Natural killer cell (primary cell): ENCODE results near the gene FBXO4. TPM values are rescaled to one million over a fixed set of nuclear protein-coding genes. Genes with fewer than 3 reads are reported as not detected.

Experiments
- ATAC-seq, 3 donors: fragments of 150-1000 bp in 2 of 3; fragments of 200-7000 bp in 1 of 3; cut with Tn5 transposase; 1 replicate in 1 of 3; 2 replicates in 2 of 3; pipeline ENCODE4 v1.10.0; 2021; ENCODE audit warnings: mild to moderate bottlenecking in 2 of 3, moderate library complexity in 2 of 3
- DNase-seq, 2 donors: peaks; one replicate each; pipeline versions ENCODE4 v3.0.0 to v3.0.0-alpha.2; 2013 to 2021; ENCODE audit warnings: mixed read lengths in 1 of 2
- H3K27ac ChIP-seq: one replicate; pipeline ENCODE4 v1.5.1; 2013; ENCODE audit warnings: mild to moderate bottlenecking, low read length
- H3K27me3 ChIP-seq: one replicate; pipeline ENCODE4 v1.6.1; 2013; ENCODE audit warnings: low read length; ENCODE audit not compliant: control insufficient read depth, insufficient read depth
- H3K36me3 ChIP-seq: one replicate; pipeline ENCODE4 v1.6.1; 2013; ENCODE audit warnings: low read length; ENCODE audit not compliant: control insufficient read depth, insufficient read depth
- H3K4me1 ChIP-seq: one replicate; pipeline ENCODE4 v1.6.1; 2013; ENCODE audit warnings: low read length; ENCODE audit not compliant: control insufficient read depth, insufficient read depth
- H3K4me3 ChIP-seq: one replicate; pipeline ENCODE4 v1.5.1; 2013; ENCODE audit warnings: low read length
- H3K9me3 ChIP-seq: one replicate; pipeline ENCODE4 v1.6.1; 2013; ENCODE audit warnings: low read length; ENCODE audit not compliant: control insufficient read depth, insufficient read depth
- H3K27ac Mint-ChIP-seq, 2 donors: one replicate each; pipeline ENCODE4 v1.8.0; 2022; ENCODE audit warnings: mild to moderate bottlenecking in 2 of 2, mixed read lengths in 2 of 2, moderate library complexity in 1 of 2
- H3K27me3 Mint-ChIP-seq, 2 donors: one replicate each; pipeline ENCODE4 v1.8.0; 2022; ENCODE audit warnings: low read depth in 2 of 2, mixed read lengths in 2 of 2
- H3K36me3 Mint-ChIP-seq: one replicate; pipeline ENCODE4 v1.8.0; 2022; ENCODE audit warnings: mixed read lengths
- H3K4me1 Mint-ChIP-seq, 2 donors: one replicate each; pipeline ENCODE4 v1.8.0; 2022; ENCODE audit warnings: mixed read lengths in 2 of 2
- H3K4me3 Mint-ChIP-seq: one replicate; pipeline ENCODE4 v1.8.0; 2022; ENCODE audit warnings: mild to moderate bottlenecking, moderate library complexity, mixed read lengths
- H3K9me3 Mint-ChIP-seq, 2 donors: one replicate each; pipeline ENCODE4 v1.8.0; 2022; ENCODE audit warnings: mixed read lengths in 2 of 2
- WGBS: methylation state at CpG from one replicate; pipeline ENCODE4 v1.1.7; 2013; ENCODE audit warnings: missing lambda C conversion rate; ENCODE audit not compliant: insufficient coverage; 5-methylcytosine and 5-hydroxymethylcytosine counted together
- intact Hi-C: fragments of 100-400 bp; cut with micrococcal nuclease; formaldehyde crosslinking; loops from one replicate; pipeline ENCODE4 v1.14.2; 2022
- total RNA-seq, 4 donors: library from RNA; stranded (reverse); fragments of 120-200 nt in 1 of 4; gene quantifications; one replicate each; pipeline versions ENCODE4 v1.2.3 to v1.2.4, GENCODE V29; 2013 to 2022
- TF ChIP-seq, protein P1 (sequence below): fragments of 200-600 bp; IDR thresholded peaks from one replicate; pipeline ENCODE4 v1.8.0; 2022; ENCODE audit warnings: antibody characterized with exemption

The FBXO4 gene
- total RNA-seq, 3 donors from 2014 or later (not counting 1 experiment from before 2014, with no cell fraction given) = 13.2 to 14.9 (median 13.4) TPM

DNA sequence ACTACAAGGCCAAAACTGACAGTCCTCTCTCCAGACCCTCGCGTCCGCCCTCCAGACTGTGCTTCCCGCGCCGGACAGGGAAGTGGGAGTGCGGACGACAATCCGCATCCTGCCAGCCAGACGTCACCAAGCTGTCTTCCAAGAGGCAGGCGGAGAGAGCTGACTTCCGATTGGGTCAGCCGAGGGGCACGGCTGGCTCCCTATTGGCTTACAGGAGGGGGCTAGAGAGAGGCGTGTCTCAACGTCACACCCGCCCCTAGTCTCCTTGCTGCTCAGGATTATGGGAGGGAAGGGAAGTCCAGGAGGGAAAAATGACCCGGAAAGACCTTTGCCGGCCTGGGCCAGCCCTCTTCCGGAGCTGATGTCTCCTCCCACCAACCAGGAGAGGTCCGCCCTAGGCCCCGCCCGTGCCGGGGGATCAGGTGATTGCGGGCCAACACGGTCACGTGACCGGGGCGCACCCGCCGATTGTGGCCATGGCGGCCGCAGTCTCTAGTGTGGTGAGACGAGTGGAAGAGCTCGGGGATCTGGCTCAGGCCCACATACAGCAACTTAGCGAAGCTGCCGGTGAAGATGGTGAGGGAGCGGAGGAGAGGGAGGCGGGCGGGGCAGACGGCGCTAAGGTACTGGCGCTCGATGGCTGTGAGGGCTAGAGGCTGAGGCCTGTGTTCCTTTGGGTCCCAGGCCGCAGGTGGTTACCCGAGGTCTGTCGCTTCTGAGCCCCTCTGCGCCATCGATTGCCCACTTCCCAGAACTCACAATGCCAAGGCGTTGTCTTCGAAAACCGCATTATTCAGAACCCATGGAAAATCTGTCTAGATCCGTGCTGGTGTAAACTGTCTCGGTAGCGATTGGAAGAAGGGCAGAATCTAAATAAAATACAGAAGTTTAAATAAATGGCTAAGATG, 20.9 kb upstream of the FBXO4 start, which contains the start of gene RIMOC1:
TSS of gene RIMOC1 (plus strand) at position 453 of the 908 bp plus-strand sequence. CDS start at position 477, 24 bp downstream.
- no peaks in the 10 kb centered on the region for H3K27me3 ChIP-seq
- peaks cover 10% of the 10 kb centered on the region for H3K4me1 ChIP-seq
- WGBS = under 1% methylated on average over 55 of the region's 55 CpGs
- TF ChIP-seq, protein P1, sequence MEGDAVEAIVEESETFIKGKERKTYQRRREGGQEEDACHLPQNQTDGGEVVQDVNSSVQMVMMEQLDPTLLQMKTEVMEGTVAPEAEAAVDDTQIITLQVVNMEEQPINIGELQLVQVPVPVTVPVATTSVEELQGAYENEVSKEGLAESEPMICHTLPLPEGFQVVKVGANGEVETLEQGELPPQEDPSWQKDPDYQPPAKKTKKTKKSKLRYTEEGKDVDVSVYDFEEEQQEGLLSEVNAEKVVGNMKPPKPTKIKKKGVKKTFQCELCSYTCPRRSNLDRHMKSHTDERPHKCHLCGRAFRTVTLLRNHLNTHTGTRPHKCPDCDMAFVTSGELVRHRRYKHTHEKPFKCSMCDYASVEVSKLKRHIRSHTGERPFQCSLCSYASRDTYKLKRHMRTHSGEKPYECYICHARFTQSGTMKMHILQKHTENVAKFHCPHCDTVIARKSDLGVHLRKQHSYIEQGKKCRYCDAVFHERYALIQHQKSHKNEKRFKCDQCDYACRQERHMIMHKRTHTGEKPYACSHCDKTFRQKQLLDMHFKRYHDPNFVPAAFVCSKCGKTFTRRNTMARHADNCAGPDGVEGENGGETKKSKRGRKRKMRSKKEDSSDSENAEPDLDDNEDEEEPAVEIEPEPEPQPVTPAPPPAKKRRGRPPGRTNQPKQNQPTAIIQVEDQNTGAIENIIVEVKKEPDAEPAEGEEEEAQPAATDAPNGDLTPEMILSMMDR = no peak
- peak within 1 kb of the TSS; percentile 59 for H3K4me3 ChIP-seq
- peaks cover 20% of the 10 kb centered on the region for H3K36me3 ChIP-seq
- peaks cover 6 to 11% of the 10 kb centered on the region in 2 donors for H3K27me3 Mint-ChIP-seq
- H3K27ac Mint-ChIP-seq = peak within 1 kb of the TSS; percentile 99
- ATAC-seq (peak; percentile 87 to 95 (median 87)), DNase-seq (peak; percentile 96 to 98)
- no peaks in the 10 kb centered on the region for H3K36me3 Mint-ChIP-seq
- no peaks in the 10 kb centered on the region for H3K9me3 ChIP-seq
- H3K4me1 Mint-ChIP-seq = peaks cover 22 to 31% of the 10 kb centered on the region in 2 donors
- intact Hi-C loops = loop anchor here (1.0 kb wide), 2 partner anchors 21 to 34 kb away; partner anchors contain the start of genes FBXO4 and OXCT1
- peak within 1 kb of the TSS; percentile 98 for H3K4me3 Mint-ChIP-seq
- H3K9me3 Mint-ChIP-seq = no peaks in the 10 kb centered on the region
- H3K27ac ChIP-seq = peak within 1 kb of the TSS; percentile 91

DNA sequence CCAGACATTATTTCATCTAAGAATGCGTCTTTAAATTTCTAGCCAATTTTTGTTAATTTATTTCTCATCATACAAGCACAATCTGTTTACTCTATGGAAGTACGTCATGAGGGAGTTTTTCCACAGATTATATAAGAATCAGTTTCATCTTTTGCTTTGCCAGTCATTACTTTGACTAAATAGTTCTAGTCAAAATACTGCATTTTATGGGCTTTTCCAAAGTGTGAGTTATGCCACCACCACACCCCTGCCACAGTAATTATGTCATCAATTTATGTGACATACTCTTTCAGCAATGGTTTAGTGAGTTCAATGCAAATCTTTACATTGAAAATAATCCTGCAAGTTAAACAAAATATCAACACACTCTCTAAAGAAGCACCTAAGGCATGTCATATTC, 18.9 kb upstream of the FBXO4 start:
- Mint-ChIP-seq H3K4me1 (peaks cover 22 to 31% of the 10 kb centered on the region in 2 donors), H3K9me3 (no peaks in the 10 kb centered on the region), H3K36me3 (peaks cover 9% of the 10 kb centered on the region), H3K4me3 (no peak overlapping the region), H3K27ac (peak overlapping the region in 1 of 2 donors; percentile 49), H3K27me3 (peaks cover 0 to 3% of the 10 kb centered on the region in 2 donors)
- H3K4me1 ChIP-seq = peaks cover 10% of the 10 kb centered on the region
- H3K36me3 ChIP-seq = peaks cover 40% of the 10 kb centered on the region
- intact Hi-C loops = no loop called here
- no peak overlapping the region for H3K27ac ChIP-seq
- H3K27me3 ChIP-seq = no peaks in the 10 kb centered on the region
- ATAC-seq = no peak
- H3K9me3 ChIP-seq = no peaks in the 10 kb centered on the region
- DNase-seq = no peak
- WGBS = 100% methylated on average over 1 of the region's 2 CpGs
- TF ChIP-seq, protein P1 = no peak
- H3K4me3 ChIP-seq = no peak overlapping the region

DNA sequence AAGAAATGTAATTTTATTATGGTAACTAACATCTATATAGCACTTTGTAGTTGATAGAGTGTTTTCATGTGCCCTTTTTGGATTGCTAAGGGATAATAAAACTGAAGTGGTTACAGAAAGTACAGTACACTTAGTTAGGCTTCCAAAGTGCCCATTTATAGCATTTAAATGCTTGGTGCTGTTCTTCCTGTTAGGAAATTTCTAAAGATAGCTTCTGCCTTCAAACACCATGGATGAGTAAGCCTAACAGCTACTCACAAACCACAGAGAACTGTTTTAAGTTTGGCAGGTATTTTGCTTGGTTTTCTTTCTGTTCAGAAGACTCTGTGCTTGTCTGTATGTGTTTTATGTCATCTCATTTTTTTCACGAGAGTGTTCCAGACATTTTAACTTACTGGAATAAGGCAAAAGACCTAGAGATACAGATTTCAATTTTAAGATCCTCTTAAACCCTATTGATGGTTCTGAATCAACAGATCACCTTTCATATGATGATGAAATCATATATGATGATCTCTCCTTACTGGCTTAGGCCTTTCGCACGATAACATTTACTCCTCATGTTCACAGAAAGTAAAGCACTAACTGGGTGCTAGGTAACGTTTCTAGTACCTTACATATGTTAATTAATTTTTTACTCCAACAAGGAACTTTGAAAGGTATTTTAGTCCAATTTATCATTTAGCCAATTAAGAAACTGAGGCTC, 16.6 kb upstream of the FBXO4 start:
- H3K4me1 Mint-ChIP-seq = peaks cover 19 to 28% of the 10 kb centered on the region in 2 donors

More for the DNA sequence above, 16.6 kb upstream of the FBXO4 start:
- TF ChIP-seq, protein P1 = no peak
- intact Hi-C loops = no loop called here
- Histone ChIP-seq H3K27ac (no peak overlapping the region), H3K4me1 (peaks cover 8% of the 10 kb centered on the region), H3K9me3 (no peaks in the 10 kb centered on the region), H3K27me3 (no peaks in the 10 kb centered on the region), H3K36me3 (peaks cover 62% of the 10 kb centered on the region), H3K4me3 (no peak overlapping the region)
- Mint-ChIP-seq H3K9me3 (no peaks in the 10 kb centered on the region), H3K4me3 (no peak overlapping the region), H3K27me3 (peaks cover 0 to 3% of the 10 kb centered on the region in 2 donors), H3K27ac (no peak overlapping the region), H3K36me3 (peaks cover 31% of the 10 kb centered on the region)
- ATAC-seq (no peak), DNase-seq (no peak)
- WGBS = 86% methylated on average over 4 of the region's 4 CpGs
